Neural cell (in vitro differentiated cells): ENCODE measurements around the gene PHACTR3. TPM values are rescaled to one million over a fixed set of nuclear protein-coding genes. Genes with fewer than 3 reads are reported as not detected.

Source experiments
- H2AFZ ChIP-seq: fragments of 200-600, 300-800 bp; sonication (generic), shearing (Covaris generic); 2 replicates; pipeline ENCODE4 v1.6.0; 2014; ENCODE audit warnings: low read depth, mild to moderate bottlenecking, antibody characterized with exemption, low read length, moderate library complexity
- H3F3A ChIP-seq: fragments of 200-600 bp; shearing (Covaris generic); 2 replicates; pipeline ENCODE4 v1.6.1; 2016; ENCODE audit warnings: mild to moderate bottlenecking, moderate library complexity, mixed read lengths, antibody characterized with exemption, low read length; ENCODE audit not compliant: insufficient read depth, poor library complexity, severe bottlenecking
- H3K27ac ChIP-seq: fragments of 200-600, 300-800 bp; sonication (generic), shearing (Covaris generic); 2 replicates; pipeline ENCODE4 v1.5.1; 2014; ENCODE audit warnings: mild to moderate bottlenecking, low read length, moderate library complexity
- H3K27me3 ChIP-seq: fragments of 300-800, 200-600 bp; sonication (generic), shearing (Covaris generic); 2 replicates; pipeline ENCODE4 v1.6.0; 2014; ENCODE audit warnings: mild to moderate bottlenecking, low read depth, low read length, moderate library complexity; ENCODE audit not compliant: insufficient read depth
- H3K36me3 ChIP-seq: fragments of 300-800, 200-600 bp; sonication (generic), shearing (Covaris generic); 2 replicates; pipeline ENCODE4 v1.5.1; 2014; ENCODE audit warnings: mild to moderate bottlenecking, antibody characterized with exemption, low read length, moderate library complexity; ENCODE audit not compliant: insufficient read depth
- H3K4me2 ChIP-seq: fragments of 300-800, 200-600 bp; sonication (generic), shearing (Covaris generic); 2 replicates; pipeline ENCODE4 v1.6.0; 2014; ENCODE audit warnings: mild to moderate bottlenecking, low read length
- H3K4me3 ChIP-seq: fragments of 300-800, 200-600 bp; sonication (generic), shearing (Covaris generic); 2 replicates; pipeline ENCODE4 v1.5.1; 2014; ENCODE audit warnings: mild to moderate bottlenecking, low read length, moderate library complexity
- H3K79me2 ChIP-seq: fragments of 200-600 bp; shearing (Covaris generic); replicated peaks from 2 replicates; pipeline ENCODE4 v1.6.0; 2014; ENCODE audit warnings: mild to moderate bottlenecking, low read length, moderate library complexity; ENCODE audit not compliant: insufficient read depth
- H3K9ac ChIP-seq: fragments of 300-800, 200-600 bp; sonication (generic), shearing (Covaris generic); 2 replicates; pipeline ENCODE4 v1.6.1; 2016; ENCODE audit warnings: mild to moderate bottlenecking, low read length, mixed read lengths
- H3K9me2 ChIP-seq: fragments of 200-600 bp; shearing (Covaris generic); 2 replicates; pipeline ENCODE4 v1.6.1; 2016; ENCODE audit warnings: mild to moderate bottlenecking, low read length, mixed read lengths; ENCODE audit not compliant: insufficient read depth
- H3K9me3 ChIP-seq: fragments of 200-600, 300-800 bp; sonication (generic), shearing (Covaris generic); 2 replicates; pipeline ENCODE4 v1.6.1; 2016; ENCODE audit warnings: mild to moderate bottlenecking, mixed run types, low read length, moderate library complexity, mixed read lengths
- H4K20me1 ChIP-seq: fragments of 200-600 bp; shearing (Covaris generic); 2 replicates; pipeline ENCODE4 v1.6.1; 2016; ENCODE audit warnings: mild to moderate bottlenecking, mixed run types; ENCODE audit not compliant: insufficient read depth
- EP300 ChIP-seq: fragments of 450-650 bp; conservative IDR thresholded peaks from 2 replicates; pipeline ENCODE4 v1.6.1; 2014; ENCODE audit warnings: antibody characterized with exemption, mild to moderate bottlenecking, moderate library complexity; ENCODE audit not compliant: poor library complexity, severe bottlenecking
- EZH2 ChIP-seq: fragments of 200-600, 300-800 bp; shearing (Covaris generic), sonication (generic); IDR thresholded peaks from 2 replicates; pipeline ENCODE4 v1.6.1; 2014; ENCODE audit warnings: antibody characterized with exemption, low read length, borderline replicate concordance, mild to moderate bottlenecking; ENCODE audit not compliant: insufficient read depth, poor library complexity, severe bottlenecking
- MXI1 ChIP-seq: fragments of 450-650 bp; conservative IDR thresholded peaks from 2 replicates; pipeline ENCODE4 v1.6.1; 2014; ENCODE audit warnings: antibody characterized with exemption, mild to moderate bottlenecking; ENCODE audit not compliant: poor library complexity, severe bottlenecking
- POLR2AphosphoS5 ChIP-seq: IDR thresholded peaks from 2 replicates; pipeline ENCODE4 v1.6.1; 2012
- RAD21 ChIP-seq: fragments of 450-650 bp; conservative IDR thresholded peaks from 2 replicates; pipeline ENCODE4 v1.6.1; 2014; ENCODE audit warnings: antibody characterized with exemption, mild to moderate bottlenecking, moderate library complexity
- SMC3 ChIP-seq: fragments of 450-650 bp; conservative IDR thresholded peaks from 2 replicates; pipeline ENCODE4 v1.6.1; 2014; ENCODE audit warnings: antibody characterized with exemption, mild to moderate bottlenecking, moderate library complexity; ENCODE audit not compliant: poor library complexity
- TAF1 ChIP-seq: IDR thresholded peaks from 2 replicates; pipeline ENCODE4 v1.6.1; 2012; ENCODE audit warnings: low read depth
- polyA plus RNA-seq: library from polyadenylated mRNA; depleted of rRNA; stranded (reverse); fragments of >200 nt; gene quantifications from 2 replicates; pipeline ENCODE4 v1.2.3, GENCODE V29; 2014
- TF ChIP-seq, protein P1 (sequence below): IDR thresholded peaks from 2 replicates; pipeline ENCODE4 v1.6.1; 2012; ENCODE audit warnings: borderline replicate concordance
- TF ChIP-seq, protein P2 (sequence below): fragments of 450-650 bp; IDR thresholded peaks from 2 replicates; pipeline ENCODE4 v1.5.1; 2014; ENCODE audit warnings: antibody characterized with exemption, mild to moderate bottlenecking, moderate library complexity; ENCODE audit not compliant: poor library complexity, severe bottlenecking

The PHACTR3 gene
- polyA plus RNA-seq, 1 donor from 2014 or later = 1.3 TPM

DNA sequence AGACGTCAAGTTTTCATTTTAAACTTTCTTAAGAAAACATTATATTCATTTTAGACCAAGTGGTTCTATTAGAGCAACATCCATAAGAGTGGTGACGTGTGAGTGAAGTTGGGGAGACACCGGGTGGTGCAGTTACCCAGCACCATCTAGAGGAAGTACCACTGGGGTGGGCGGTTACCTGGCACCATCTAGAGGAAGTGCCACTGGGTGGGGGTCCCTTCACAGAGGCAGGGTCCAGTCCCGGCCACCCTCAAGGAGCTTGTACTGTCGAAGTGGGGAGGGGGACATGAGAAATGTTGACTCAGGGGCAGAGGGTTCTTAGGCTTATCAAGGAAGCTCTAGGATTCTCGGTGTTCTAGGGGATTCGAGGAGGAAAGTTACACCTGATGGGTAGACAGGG is 26.2 kb downstream of the PHACTR3 start:
- H3F3A ChIP-seq = no peaks in the 10 kb centered on the region
- H3K27ac ChIP-seq = no peak overlapping the region
- H3K79me2 ChIP-seq = no peaks in the 10 kb centered on the region
- H3K4me2 ChIP-seq = no peak overlapping the region
- H4K20me1 ChIP-seq = no peaks in the 10 kb centered on the region
- TF ChIP-seq RAD21 (no peak), MXI1 (no peak), SMC3 (no peak), EZH2 (no peak), EP300 (no peak), TAF1 (no peak), POLR2AphosphoS5 (no peak)
- TF ChIP-seq, protein P1, sequence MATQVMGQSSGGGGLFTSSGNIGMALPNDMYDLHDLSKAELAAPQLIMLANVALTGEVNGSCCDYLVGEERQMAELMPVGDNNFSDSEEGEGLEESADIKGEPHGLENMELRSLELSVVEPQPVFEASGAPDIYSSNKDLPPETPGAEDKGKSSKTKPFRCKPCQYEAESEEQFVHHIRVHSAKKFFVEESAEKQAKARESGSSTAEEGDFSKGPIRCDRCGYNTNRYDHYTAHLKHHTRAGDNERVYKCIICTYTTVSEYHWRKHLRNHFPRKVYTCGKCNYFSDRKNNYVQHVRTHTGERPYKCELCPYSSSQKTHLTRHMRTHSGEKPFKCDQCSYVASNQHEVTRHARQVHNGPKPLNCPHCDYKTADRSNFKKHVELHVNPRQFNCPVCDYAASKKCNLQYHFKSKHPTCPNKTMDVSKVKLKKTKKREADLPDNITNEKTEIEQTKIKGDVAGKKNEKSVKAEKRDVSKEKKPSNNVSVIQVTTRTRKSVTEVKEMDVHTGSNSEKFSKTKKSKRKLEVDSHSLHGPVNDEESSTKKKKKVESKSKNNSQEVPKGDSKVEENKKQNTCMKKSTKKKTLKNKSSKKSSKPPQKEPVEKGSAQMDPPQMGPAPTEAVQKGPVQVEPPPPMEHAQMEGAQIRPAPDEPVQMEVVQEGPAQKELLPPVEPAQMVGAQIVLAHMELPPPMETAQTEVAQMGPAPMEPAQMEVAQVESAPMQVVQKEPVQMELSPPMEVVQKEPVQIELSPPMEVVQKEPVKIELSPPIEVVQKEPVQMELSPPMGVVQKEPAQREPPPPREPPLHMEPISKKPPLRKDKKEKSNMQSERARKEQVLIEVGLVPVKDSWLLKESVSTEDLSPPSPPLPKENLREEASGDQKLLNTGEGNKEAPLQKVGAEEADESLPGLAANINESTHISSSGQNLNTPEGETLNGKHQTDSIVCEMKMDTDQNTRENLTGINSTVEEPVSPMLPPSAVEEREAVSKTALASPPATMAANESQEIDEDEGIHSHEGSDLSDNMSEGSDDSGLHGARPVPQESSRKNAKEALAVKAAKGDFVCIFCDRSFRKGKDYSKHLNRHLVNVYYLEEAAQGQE = no peak
- TF ChIP-seq, protein P2, sequence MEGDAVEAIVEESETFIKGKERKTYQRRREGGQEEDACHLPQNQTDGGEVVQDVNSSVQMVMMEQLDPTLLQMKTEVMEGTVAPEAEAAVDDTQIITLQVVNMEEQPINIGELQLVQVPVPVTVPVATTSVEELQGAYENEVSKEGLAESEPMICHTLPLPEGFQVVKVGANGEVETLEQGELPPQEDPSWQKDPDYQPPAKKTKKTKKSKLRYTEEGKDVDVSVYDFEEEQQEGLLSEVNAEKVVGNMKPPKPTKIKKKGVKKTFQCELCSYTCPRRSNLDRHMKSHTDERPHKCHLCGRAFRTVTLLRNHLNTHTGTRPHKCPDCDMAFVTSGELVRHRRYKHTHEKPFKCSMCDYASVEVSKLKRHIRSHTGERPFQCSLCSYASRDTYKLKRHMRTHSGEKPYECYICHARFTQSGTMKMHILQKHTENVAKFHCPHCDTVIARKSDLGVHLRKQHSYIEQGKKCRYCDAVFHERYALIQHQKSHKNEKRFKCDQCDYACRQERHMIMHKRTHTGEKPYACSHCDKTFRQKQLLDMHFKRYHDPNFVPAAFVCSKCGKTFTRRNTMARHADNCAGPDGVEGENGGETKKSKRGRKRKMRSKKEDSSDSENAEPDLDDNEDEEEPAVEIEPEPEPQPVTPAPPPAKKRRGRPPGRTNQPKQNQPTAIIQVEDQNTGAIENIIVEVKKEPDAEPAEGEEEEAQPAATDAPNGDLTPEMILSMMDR = no peak
- H3K36me3 ChIP-seq = no peaks in the 10 kb centered on the region
- no peaks in the 10 kb centered on the region for H3K27me3 ChIP-seq
- no peak overlapping the region for H3K9ac ChIP-seq
- H3K4me3 ChIP-seq = no peak overlapping the region
- no peak overlapping the region for H2AFZ ChIP-seq
- H3K9me2 ChIP-seq = no peaks in the 10 kb centered on the region
- no peaks in the 10 kb centered on the region for H3K9me3 ChIP-seq

DNA sequence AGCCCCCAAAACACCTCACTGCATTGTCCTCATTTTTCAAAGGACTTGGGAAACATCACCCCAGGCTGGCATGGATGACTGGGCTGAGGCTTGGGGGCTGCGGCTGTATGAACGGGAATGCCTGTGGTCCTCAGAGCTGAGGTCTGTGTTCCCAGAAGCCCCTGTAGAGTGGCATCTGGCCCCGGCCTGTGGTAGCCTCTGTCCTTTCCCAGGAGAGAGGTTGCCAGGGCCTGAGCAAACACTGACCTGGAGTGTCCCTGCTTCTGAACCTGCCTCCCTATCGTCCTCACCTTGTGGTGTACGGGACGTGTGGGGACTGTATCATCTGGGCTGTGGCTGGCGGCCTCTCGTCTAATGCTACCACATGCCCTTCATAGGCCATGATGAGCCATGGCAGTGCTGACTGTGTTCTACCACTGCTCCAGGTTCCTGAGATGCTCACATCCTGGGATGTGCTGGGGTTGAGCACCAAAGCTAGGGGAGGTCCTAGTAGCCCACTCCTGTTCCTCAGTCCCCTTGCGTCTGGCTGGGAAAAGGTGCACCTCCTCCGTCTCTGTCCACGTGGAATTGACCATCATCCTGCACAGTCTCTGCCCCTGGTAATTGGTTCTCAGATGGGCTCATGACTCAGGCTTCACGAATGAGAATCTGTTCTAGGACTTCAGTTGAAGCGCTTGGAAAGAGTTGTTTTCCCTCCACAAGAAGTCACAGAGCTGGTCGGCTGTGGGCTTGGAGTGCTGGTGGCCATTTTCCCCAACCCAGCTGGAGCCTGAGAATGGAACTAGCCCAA is 27.6 kb downstream of the PHACTR3 start:
- H3K9me3 ChIP-seq = no peaks in the 10 kb centered on the region
- H4K20me1 ChIP-seq = no peaks in the 10 kb centered on the region
- no peak overlapping the region for H3K27ac ChIP-seq
- no peak overlapping the region for H3K4me3 ChIP-seq
- TF ChIP-seq RAD21 = no peak
- TF ChIP-seq, protein P1 = no peak
- TF ChIP-seq SMC3 = no peak
- TF ChIP-seq TAF1 = no peak
- TF ChIP-seq, protein P2 = no peak
- H3K27me3 ChIP-seq = no peaks in the 10 kb centered on the region
- no peaks in the 10 kb centered on the region for H3K79me2 ChIP-seq
- no peak overlapping the region for H3K9ac ChIP-seq
- H3K36me3 ChIP-seq = no peaks in the 10 kb centered on the region
- no peak overlapping the region for H3K4me2 ChIP-seq
- H2AFZ ChIP-seq = no peak overlapping the region
- no peaks in the 10 kb centered on the region for H3F3A ChIP-seq
- H3K9me2 ChIP-seq = no peaks in the 10 kb centered on the region
